HCT116 (cell line): ENCODE measurements around the gene HYKK. TPM values are rescaled to one million over a fixed set of nuclear protein-coding genes. Genes with fewer than 3 reads are reported as not detected.

Experiments
- ATAC-seq: fragments of 200-7000 bp; cut with Tn5 transposase; 2 replicates; pipeline ENCODE4 v1.9.1; 2020; ENCODE audit warnings: mild to moderate bottlenecking, moderate library complexity
- BruUV-seq: library from RNA; stranded (reverse); fragments of 400-500 nt; replicated peaks from 2 replicates; lab custom pipeline; 2021; lab: Mats Ljungman, UMichigan
- CTCF ChIA-PET: fragments of 300-600 bp; sonication (Branson Sonifier 250); formaldehyde crosslinking; loops from one replicate; lab custom pipeline; 2021; ENCODE audit warnings: antibody characterized with exemption; lab: Charles Lee
- POLR2A ChIA-PET: fragments of 300-600, 350-600 bp; sonication (Branson Sonifier 250); formaldehyde crosslinking; loops from one replicate; lab custom pipeline; 2021; ENCODE audit warnings: antibody characterized with exemption; lab: Charles Lee
- RAD21 ChIA-PET, 2 experiments: fragments of 300-600 bp; sonication (Branson Sonifier 250); formaldehyde crosslinking; loops; one replicate each; lab custom pipeline; 2023; ENCODE audit warnings: low total read pairs in 2 of 2; ENCODE audit not compliant: uncharacterized antibody in 2 of 2, unreplicated experiment in 2 of 2, low non-redundant PET in 1 of 2; lab: Charles Lee
- DNase-seq: peaks from one replicate; pipeline ENCODE4 v3.0.0-alpha.2; 2010; ENCODE audit warnings: low read depth, low spot score
- H2AFZ ChIP-seq: fragments of 200-600 bp; shearing (Covaris generic), sonication (generic); 2 replicates; pipeline ENCODE4 v1.6.1; 2017; ENCODE audit warnings: low read depth, mixed run types, mixed read lengths, antibody characterized with exemption, low read length; ENCODE audit not compliant: poor library complexity, severe bottlenecking
- H3K27ac ChIP-seq: 2 replicates; pipeline ENCODE4 v1.5.1; 2012; ENCODE audit warnings: low read depth, low read length
- H3K27me3 ChIP-seq: fragments of 200-600 bp; sonication (generic); 2 replicates; pipeline ENCODE4 v1.6.1; 2016; ENCODE audit warnings: mixed run types, low read length, mixed read lengths; ENCODE audit not compliant: insufficient read depth
- H3K36me3 ChIP-seq, 2 experiments: fragments of 200-500 bp in 1 of 2; fragments of 200-600 bp in 1 of 2; sonication (Bioruptor generic) in 1 of 2; sonication (generic) in 1 of 2; 2 replicates each; pipeline versions ENCODE4 v1.5.1 to v1.6.1; 2014 to 2016; ENCODE audit warnings: low read length in 2 of 2, inconsistent platforms in 1 of 2, mixed read lengths in 1 of 2, mixed run types in 1 of 2; ENCODE audit not compliant: insufficient read depth in 2 of 2, control insufficient read depth in 1 of 2
- H3K4me1 ChIP-seq, 2 experiments: fragments of 200-600 bp in 1 of 2; sonication (generic) in 1 of 2; 2 replicates each; pipeline versions ENCODE4 v1.5.1 to v1.6.1; 2012 to 2017; ENCODE audit warnings: low read length in 2 of 2, inconsistent platforms in 1 of 2, mild to moderate bottlenecking in 1 of 2, mixed read lengths in 1 of 2, mixed run types in 1 of 2, moderate library complexity in 1 of 2; ENCODE audit not compliant: insufficient read depth in 2 of 2, control insufficient read depth in 1 of 2
- H3K4me2 ChIP-seq: fragments of 200-600 bp; sonication (generic); 2 replicates; pipeline ENCODE4 v1.6.1; 2017; ENCODE audit warnings: mixed run types, low read length, mixed read lengths
- H3K4me3 ChIP-seq, 2 experiments: fragments of 200-600 bp in 1 of 2; sonication (generic) in 1 of 2; replicated peaks in 1 of 2; 2 replicates each; pipeline ENCODE4 v1.5.1; 2011 to 2016; ENCODE audit warnings: low read length in 2 of 2, control low read depth in 1 of 2, low read depth in 1 of 2, mild to moderate bottlenecking in 1 of 2, mixed read lengths in 1 of 2, mixed run types in 1 of 2
- H3K79me2 ChIP-seq: fragments of 200-600 bp; sonication (generic); 2 replicates; pipeline ENCODE4 v1.6.1; 2017; ENCODE audit warnings: mild to moderate bottlenecking, mixed run types, low read length, moderate library complexity, mixed read lengths; ENCODE audit not compliant: insufficient read depth
- H3K9ac ChIP-seq: fragments of 200-600 bp; sonication (generic); 2 replicates; pipeline ENCODE4 v1.6.1; 2016; ENCODE audit warnings: low read length, mixed read lengths
- H3K9me2 ChIP-seq: fragments of 200-600 bp; sonication (generic), shearing (Covaris generic); 2 replicates; pipeline ENCODE4 v1.6.1; 2017; ENCODE audit warnings: mixed run types, mild to moderate bottlenecking, moderate library complexity; ENCODE audit not compliant: insufficient read depth
- H3K9me3 ChIP-seq, 2 experiments: fragments of 200-500 bp in 1 of 2; fragments of 200-600 bp in 1 of 2; sonication (Bioruptor generic) in 1 of 2; sonication (generic) in 1 of 2; 2 replicates each; pipeline ENCODE4 v1.6.1; 2014 to 2017; ENCODE audit warnings: low read length in 2 of 2, mixed read lengths in 2 of 2, inconsistent platforms in 1 of 2, low read depth in 1 of 2, mild to moderate bottlenecking in 1 of 2, mixed run types in 1 of 2, moderate library complexity in 1 of 2; ENCODE audit not compliant: control insufficient read depth in 1 of 2, insufficient read depth in 1 of 2
- H4K20me1 ChIP-seq: fragments of 200-600 bp; sonication (generic), shearing (Covaris generic); 2 replicates; pipeline ENCODE4 v1.6.1; 2017; ENCODE audit warnings: mixed run types, mild to moderate bottlenecking, moderate library complexity; ENCODE audit not compliant: insufficient read depth
- CBX3 ChIP-seq: IDR thresholded peaks from 2 replicates; pipeline ENCODE4 v1.6.1; 2012; ENCODE audit warnings: low read depth
- EGR1 ChIP-seq: IDR thresholded peaks from 2 replicates; pipeline ENCODE4 v1.6.1; 2012; ENCODE audit warnings: low read depth
- ELF1 ChIP-seq: IDR thresholded peaks from 2 replicates; pipeline ENCODE4 v1.6.1; 2012; ENCODE audit warnings: low read depth, borderline replicate concordance
- EZH2 ChIP-seq: fragments of 200-600 bp; sonication (generic); IDR thresholded peaks from 2 replicates; pipeline ENCODE4 v1.6.1; 2017; ENCODE audit warnings: antibody characterized with exemption, mixed run types
- EZH2phosphoT487 ChIP-seq: fragments of 200-600 bp; IDR thresholded peaks from 2 replicates; pipeline ENCODE4 v1.6.1; 2018; ENCODE audit warnings: antibody characterized with exemption, borderline replicate concordance
- FOSL1 ChIP-seq: IDR thresholded peaks from 2 replicates; pipeline ENCODE4 v1.6.1; 2012; ENCODE audit warnings: low read depth
- JUND ChIP-seq: IDR thresholded peaks from 2 replicates; pipeline ENCODE4 v1.6.1; 2012
- POLR2A ChIP-seq: IDR thresholded peaks from 2 replicates; pipeline ENCODE4 v1.7.0; 2011; ENCODE audit warnings: borderline replicate concordance; ENCODE audit not compliant: insufficient read depth, insufficient read length; ENCODE audit errors: extremely low read depth
- POLR2AphosphoS5 ChIP-seq: IDR thresholded peaks from 2 replicates; pipeline ENCODE4 v1.6.1; 2011; ENCODE audit warnings: mild to moderate bottlenecking, low read depth, low read length, moderate library complexity
- RAD21 ChIP-seq: IDR thresholded peaks from 2 replicates; pipeline ENCODE4 v1.6.1; 2012; ENCODE audit warnings: low read depth, mild to moderate bottlenecking
- SIN3A ChIP-seq: IDR thresholded peaks from 2 replicates; pipeline ENCODE4 v1.6.1; 2012; ENCODE audit warnings: low read depth
- SRF ChIP-seq: IDR thresholded peaks from 2 replicates; pipeline ENCODE4 v1.6.1; 2012; ENCODE audit warnings: low read depth
- ZFX ChIP-seq: fragments of 450-650 bp; IDR thresholded peaks from 2 replicates; pipeline ENCODE4 v1.6.1; 2017
- ZNF274 ChIP-seq: fragments of 200-500 bp; sonication (Bioruptor generic); IDR thresholded peaks from 2 replicates; pipeline ENCODE4 v1.6.1; 2014; ENCODE audit warnings: mild to moderate bottlenecking, low read depth, low read length, inconsistent platforms
- intact Hi-C: fragments of 100-400 bp; cut with micrococcal nuclease; formaldehyde crosslinking; loops from 2 replicates; pipeline ENCODE4 v1.10.0; 2022
- total RNA-seq: library from RNA; stranded (reverse); gene quantifications from one replicate; pipeline ENCODE4 v1.2.1, GENCODE V29; 2021; ENCODE audit not compliant: unreplicated experiment
- TF ChIP-seq, protein P1 (sequence below): IDR thresholded peaks from 2 replicates; pipeline ENCODE4 v1.6.1; 2011; ENCODE audit warnings: mild to moderate bottlenecking, low read length, moderate library complexity; ENCODE audit not compliant: insufficient replicate concordance; ENCODE audit errors: extremely low read depth
- TF ChIP-seq, protein P2 (sequence below): IDR thresholded peaks from 2 replicates; pipeline ENCODE4 v1.6.1; 2012; ENCODE audit warnings: low read depth
- TF ChIP-seq, protein P3 (sequence below): IDR thresholded peaks from 2 replicates; pipeline ENCODE4 v1.6.1; 2012

The HYKK gene
- total RNA-seq, 1 experiment from 2014 or later = 6.2 TPM

DNA sequence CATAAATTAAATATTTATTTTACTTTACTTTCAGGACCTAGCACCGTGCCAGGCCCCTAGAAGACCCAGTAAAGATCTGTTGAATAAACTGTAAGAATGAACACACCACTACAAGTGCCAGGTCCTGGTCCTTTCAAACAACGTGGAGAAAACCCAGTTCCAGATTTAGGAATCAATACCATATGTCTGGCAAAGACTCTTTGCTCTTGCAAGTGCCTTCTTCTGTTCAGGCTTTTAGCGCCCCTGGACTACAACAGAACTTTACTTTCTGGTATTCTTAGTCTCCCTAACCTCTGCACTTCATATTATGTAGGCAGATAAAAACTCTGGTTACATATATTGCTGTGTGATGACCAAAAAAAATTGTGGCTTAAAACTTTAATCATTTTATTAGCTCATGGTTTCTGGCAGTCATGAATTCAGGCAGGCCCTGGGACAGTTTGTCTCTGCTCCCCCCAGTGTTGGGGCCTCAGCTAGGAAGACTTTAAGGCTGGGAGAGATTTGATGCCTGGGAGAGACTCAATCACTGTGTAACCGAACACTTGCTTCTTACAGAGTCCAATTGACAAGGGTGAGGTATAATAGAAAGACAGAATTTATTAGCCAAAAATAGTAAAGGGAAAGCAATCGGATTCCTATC, 30.0 kb downstream of the HYKK start:
- no peaks in the 10 kb centered on the region for H4K20me1 ChIP-seq
- no peak overlapping the region for H3K27ac ChIP-seq
- H3K36me3 ChIP-seq = peaks cover 2 to 8% of the 10 kb centered on the region in 2 experiments
- ChIA-PET CTCF (no interaction called here), RAD21 (no interaction called here), POLR2A (no interaction called here)
- no peak overlapping the region for H3K9ac ChIP-seq
- TF ChIP-seq RAD21 (no peak), EZH2phosphoT487 (no peak)
- DNase-seq (no peak), ATAC-seq (no peak)
- no peak overlapping the region for H2AFZ ChIP-seq
- intact Hi-C loops = no loop called here
- H3K79me2 ChIP-seq = peaks cover 23% of the 10 kb centered on the region
- no peaks in the 10 kb centered on the region for H3K9me2 ChIP-seq
- no peaks in the 10 kb centered on the region for H3K27me3 ChIP-seq
- no peak overlapping the region for H3K4me3 ChIP-seq
- BruUV-seq = no TSS peak
- peaks cover 5 to 14% of the 10 kb centered on the region in 2 experiments; a peak in 3 of 4 replicates for H3K4me1 ChIP-seq
- no peak overlapping the region for H3K4me2 ChIP-seq
- H3K9me3 ChIP-seq = no peaks in the 10 kb centered on the region

DNA sequence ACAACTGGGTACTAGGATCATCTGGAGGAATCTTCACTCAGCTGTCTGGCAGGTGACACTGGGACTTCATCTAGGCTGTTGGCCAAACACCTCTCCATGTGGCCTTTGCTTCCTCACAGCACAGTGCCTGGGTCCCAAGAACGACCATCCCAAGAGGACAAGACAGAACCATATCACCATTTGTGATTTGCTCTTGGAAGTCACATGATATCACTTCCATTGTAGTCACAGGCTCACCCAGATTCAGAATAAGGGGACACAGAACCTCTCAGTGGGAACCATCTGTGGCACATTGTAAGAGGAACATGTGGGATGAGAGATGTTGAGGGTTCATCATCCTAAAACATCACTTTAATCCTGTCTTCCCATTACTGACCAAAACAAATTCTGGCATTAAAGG, 31.0 kb downstream of the HYKK start:
- no peak for ATAC-seq
- H3K79me2 ChIP-seq = peaks cover 33% of the 10 kb centered on the region
- no peak for DNase-seq
- TF ChIP-seq ELF1 (no peak), FOSL1 (no peak), SRF (no peak), EZH2phosphoT487 (no peak), JUND (no peak), CBX3 (no peak), POLR2A (no peak), POLR2AphosphoS5 (no peak), RAD21 (no peak), EZH2 (no peak), EGR1 (no peak), ZNF274 (no peak), SIN3A (no peak), ZFX (no peak)
- TF ChIP-seq, protein P1, sequence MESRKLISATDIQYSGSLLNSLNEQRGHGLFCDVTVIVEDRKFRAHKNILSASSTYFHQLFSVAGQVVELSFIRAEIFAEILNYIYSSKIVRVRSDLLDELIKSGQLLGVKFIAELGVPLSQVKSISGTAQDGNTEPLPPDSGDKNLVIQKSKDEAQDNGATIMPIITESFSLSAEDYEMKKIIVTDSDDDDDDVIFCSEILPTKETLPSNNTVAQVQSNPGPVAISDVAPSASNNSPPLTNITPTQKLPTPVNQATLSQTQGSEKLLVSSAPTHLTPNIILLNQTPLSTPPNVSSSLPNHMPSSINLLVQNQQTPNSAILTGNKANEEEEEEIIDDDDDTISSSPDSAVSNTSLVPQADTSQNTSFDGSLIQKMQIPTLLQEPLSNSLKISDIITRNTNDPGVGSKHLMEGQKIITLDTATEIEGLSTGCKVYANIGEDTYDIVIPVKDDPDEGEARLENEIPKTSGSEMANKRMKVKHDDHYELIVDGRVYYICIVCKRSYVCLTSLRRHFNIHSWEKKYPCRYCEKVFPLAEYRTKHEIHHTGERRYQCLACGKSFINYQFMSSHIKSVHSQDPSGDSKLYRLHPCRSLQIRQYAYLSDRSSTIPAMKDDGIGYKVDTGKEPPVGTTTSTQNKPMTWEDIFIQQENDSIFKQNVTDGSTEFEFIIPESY = no peak
- TF ChIP-seq, protein P2, sequence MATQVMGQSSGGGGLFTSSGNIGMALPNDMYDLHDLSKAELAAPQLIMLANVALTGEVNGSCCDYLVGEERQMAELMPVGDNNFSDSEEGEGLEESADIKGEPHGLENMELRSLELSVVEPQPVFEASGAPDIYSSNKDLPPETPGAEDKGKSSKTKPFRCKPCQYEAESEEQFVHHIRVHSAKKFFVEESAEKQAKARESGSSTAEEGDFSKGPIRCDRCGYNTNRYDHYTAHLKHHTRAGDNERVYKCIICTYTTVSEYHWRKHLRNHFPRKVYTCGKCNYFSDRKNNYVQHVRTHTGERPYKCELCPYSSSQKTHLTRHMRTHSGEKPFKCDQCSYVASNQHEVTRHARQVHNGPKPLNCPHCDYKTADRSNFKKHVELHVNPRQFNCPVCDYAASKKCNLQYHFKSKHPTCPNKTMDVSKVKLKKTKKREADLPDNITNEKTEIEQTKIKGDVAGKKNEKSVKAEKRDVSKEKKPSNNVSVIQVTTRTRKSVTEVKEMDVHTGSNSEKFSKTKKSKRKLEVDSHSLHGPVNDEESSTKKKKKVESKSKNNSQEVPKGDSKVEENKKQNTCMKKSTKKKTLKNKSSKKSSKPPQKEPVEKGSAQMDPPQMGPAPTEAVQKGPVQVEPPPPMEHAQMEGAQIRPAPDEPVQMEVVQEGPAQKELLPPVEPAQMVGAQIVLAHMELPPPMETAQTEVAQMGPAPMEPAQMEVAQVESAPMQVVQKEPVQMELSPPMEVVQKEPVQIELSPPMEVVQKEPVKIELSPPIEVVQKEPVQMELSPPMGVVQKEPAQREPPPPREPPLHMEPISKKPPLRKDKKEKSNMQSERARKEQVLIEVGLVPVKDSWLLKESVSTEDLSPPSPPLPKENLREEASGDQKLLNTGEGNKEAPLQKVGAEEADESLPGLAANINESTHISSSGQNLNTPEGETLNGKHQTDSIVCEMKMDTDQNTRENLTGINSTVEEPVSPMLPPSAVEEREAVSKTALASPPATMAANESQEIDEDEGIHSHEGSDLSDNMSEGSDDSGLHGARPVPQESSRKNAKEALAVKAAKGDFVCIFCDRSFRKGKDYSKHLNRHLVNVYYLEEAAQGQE = no peak
- TF ChIP-seq, protein P3, sequence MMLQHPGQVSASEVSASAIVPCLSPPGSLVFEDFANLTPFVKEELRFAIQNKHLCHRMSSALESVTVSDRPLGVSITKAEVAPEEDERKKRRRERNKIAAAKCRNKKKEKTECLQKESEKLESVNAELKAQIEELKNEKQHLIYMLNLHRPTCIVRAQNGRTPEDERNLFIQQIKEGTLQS = no peak
- no peak overlapping the region for H3K4me2 ChIP-seq
- RAD21 ChIA-PET = no interaction called here
- no peaks in the 10 kb centered on the region for H4K20me1 ChIP-seq
- no peaks in the 10 kb centered on the region for H3K27me3 ChIP-seq
- POLR2A ChIA-PET = no interaction called here
- no peak overlapping the region for H3K27ac ChIP-seq
- no peak overlapping the region for H3K4me3 ChIP-seq
- H3K9me3 ChIP-seq = no peaks in the 10 kb centered on the region
- peaks cover 11 to 18% of the 10 kb centered on the region in 2 experiments for H3K36me3 ChIP-seq
- no peaks in the 10 kb centered on the region for H3K9me2 ChIP-seq
- peaks cover 5 to 14% of the 10 kb centered on the region in 2 experiments; a peak in 3 of 4 replicates for H3K4me1 ChIP-seq
- no peak overlapping the region for H2AFZ ChIP-seq
- CTCF ChIA-PET = no interaction called here
- H3K9ac ChIP-seq = no peak overlapping the region
- intact Hi-C loops = no loop called here
- BruUV-seq = no TSS peak
